HG03045 (cell line): ENCODE results near the gene CPNE9.
A peak's percentile ranks its signal among the peaks of the same experiment; 100 is the strongest.

Source experiments
- ATAC-seq: cut with Tn5 transposase; IDR thresholded peaks from one replicate; pipeline ENCODE4 v1.9.1; 2021; ENCODE audit warnings: mild to moderate bottlenecking, moderate library complexity; ENCODE audit not compliant: unreplicated experiment

CPNE9 gene

GRCh38 chr3:9686050-9686550 lies 17.5 kb upstream of the CPNE9 start:
- ATAC-seq = no peak

DNA sequence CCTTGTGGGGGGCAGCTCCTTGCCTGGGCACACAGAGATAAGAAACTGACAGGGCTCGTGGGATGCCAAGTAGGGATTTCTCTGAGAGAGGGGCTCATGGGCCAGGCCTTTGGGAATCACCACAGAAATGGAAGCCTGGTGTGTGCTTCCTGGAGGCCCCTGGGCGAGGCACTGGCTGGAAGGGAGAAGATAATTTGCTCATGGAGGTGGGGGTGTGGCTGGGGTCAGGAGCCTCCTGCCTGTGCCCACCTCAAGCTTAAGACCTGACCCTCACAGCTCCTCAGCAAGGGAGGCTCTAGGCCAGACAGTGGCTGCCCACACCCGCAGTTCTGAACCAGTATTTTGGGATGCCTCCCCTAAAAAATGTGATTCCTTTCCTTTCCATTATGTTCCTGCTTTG lies 16.9 kb upstream of the CPNE9 start:
- no peak for ATAC-seq

- ATAC-seq = no peak
These were observed 16.1 kb upstream of the CPNE9 start for GRCh38 chr3:9687514-9687913.

GRCh38 chr3:9688961-9689360 lies 14.7 kb upstream of the CPNE9 start:
- no peak for ATAC-seq

DNA sequence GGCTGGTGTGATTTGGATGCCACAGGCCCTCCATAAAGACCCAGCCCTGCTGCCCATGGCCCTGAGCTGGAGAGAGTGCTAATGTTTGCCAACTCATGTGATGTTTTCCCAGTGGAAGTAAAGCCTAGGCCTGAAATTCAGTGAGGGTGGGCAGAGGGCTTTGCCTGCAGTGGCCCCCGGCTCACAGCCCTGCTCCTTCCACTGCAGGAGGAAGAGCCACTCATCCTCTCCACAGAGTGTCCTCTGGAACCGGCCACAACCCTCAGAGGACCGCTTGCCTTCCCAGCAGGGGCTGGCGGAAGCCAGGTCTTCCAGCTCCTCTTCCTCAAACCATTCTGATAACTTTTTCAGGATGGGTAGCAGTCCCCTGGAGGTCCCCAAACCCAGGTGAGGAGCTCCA lies 13.9 kb upstream of the CPNE9 start:
- ATAC-seq = no peak

DNA sequence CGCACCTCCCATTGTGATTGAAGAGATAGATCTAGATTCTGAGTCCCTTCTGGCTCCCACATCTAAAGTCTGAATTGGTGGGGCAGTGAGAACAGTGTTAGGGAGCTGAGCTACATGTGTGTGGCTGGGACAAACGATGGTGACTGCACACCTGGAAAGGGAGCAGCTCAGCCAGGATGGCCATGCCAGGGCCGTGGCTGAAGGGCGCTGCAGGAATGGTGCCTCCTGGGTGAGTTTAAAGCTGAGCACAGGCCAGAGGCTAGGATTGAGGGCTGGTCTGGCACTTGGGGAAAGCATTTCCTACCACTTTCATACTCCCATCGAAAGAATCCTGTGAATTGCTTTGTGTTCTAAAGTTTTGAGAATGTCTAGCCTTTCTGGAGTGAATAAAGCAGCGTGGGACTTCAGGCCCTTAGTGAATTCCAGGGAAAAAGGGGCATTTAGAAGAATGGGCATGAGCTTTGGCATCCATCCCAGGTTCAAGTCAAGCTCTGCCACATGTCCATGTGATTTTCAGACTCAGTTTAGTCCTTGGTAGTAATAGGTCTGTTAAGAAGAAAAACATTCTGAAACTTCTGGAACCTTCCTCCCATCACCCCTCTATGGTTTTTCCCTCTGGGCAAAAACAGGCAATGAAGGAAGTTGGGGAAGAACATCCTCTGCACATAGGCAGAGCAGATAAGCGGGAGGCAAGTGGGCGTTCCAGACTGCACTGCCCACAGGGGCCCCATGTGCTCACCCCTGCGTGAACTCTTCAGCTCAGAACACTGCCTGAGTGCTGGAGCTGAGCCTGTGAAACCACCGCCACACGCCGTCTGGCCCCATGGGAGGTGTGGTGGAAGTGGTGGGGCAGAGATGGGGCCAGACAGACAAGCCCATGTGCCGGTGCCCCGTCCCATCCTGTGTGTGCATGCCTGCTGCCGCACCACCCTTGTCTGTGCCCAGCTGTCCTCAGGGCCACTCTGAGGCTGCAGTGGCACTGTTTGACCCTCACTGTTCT lies 12.9 kb upstream of the CPNE9 start:
- ATAC-seq = peak; percentile 70

DNA sequence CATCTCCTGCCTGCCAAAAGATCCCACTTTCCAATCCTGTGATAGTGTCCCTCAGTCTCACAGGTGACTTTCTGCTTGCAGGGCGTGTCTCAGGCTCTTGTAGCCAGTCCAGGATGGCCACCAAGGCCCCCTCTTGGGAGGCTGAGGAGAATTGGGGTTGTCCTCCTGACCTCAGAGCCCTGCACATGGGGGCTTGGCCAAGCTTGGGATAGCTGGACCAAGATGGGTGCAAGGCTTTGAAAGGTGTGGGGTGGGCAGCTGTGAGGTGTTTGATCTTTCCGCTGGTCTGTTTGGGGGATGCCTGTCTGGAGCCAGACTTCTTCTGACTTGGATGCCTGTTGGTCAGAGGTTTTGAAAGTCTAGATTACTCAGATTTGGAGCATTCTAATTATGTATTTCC lies 12.0 kb upstream of the CPNE9 start:
- no peak for ATAC-seq

GRCh38 chr3:9692416-9692815 lies 11.2 kb upstream of the CPNE9 start:
- no peak for ATAC-seq

- no peak for ATAC-seq
These were observed 8.3 kb upstream of the CPNE9 start for GRCh38 chr3:9695345-9695744.

GRCh38 chr3:9695746-9696145 lies 7.9 kb upstream of the CPNE9 start:
- ATAC-seq = no peak

GRCh38 chr3:9696480-9697220 lies 7.0 kb upstream of the CPNE9 start:
- no peak for ATAC-seq

- no peak for ATAC-seq
These were observed 5.7 kb upstream of the CPNE9 start for GRCh38 chr3:9697892-9698291.

DNA sequence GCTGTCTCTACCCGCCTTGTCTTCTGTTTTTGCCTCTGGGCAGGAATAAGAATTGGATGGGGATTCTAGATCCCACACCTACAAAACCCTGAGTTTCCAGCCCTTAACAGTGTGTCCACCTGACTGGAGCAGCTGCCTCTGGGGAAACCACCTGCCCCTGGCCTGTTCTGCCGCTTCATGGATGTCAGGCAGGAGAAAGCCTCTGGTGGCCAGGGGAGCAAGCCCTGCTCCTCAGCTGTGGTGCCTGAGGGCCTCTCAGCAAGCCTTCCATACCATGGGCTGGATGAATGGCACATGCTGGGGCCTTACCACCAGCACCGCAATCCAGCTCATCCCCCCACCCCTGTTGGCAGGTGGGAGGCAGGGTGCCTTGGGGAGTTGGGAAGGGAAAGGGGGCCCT lies 5.3 kb upstream of the CPNE9 start:
- ATAC-seq = no peak

GRCh38 chr3:9700536-9700935 lies 3.1 kb upstream of the CPNE9 start:
- ATAC-seq = no peak

- ATAC-seq = no peak
These were observed 2.6 kb upstream of the CPNE9 start for GRCh38 chr3:9701006-9701405.

DNA sequence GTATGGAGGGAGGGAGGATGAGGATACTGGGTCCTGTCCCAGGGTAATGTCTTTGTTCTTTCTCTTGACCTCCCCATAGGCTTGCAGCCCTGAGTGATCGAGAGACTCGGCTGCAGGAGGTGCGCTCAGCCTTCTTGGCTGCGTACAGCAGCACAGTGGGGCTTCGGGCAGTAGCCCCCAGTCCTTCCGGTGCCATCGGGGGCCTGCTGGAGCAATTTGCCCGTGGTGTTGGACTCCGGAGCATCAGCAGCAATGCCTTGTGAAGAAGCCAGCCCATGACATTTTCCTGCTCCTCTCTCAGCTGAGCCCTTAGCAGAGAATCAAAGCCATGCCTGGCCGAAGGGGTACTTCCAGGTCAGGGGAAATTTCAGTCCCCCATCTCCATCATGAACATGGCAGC lies 1.9 kb upstream of the CPNE9 start:
- no peak for ATAC-seq

DNA sequence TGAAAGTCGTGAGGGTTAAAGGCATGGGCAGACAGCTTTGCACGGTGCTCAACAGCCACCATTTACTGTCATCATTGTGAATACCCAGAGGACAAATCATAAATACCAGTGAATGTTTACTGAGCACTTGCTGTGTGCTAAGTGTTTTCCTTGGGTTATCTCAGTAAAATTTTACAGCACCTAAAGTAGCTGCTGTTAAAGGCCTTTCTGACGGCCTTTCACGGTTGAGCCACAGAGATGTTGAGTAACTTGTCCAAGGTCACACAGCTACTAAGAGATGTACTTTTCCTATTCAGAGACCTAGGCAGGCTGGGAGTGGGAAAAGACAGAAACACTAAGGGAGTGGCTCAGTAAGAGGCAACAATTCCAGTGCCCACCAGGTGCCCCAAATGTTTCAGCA lies 393 bp upstream of the CPNE9 start:
- ATAC-seq = no peak

DNA sequence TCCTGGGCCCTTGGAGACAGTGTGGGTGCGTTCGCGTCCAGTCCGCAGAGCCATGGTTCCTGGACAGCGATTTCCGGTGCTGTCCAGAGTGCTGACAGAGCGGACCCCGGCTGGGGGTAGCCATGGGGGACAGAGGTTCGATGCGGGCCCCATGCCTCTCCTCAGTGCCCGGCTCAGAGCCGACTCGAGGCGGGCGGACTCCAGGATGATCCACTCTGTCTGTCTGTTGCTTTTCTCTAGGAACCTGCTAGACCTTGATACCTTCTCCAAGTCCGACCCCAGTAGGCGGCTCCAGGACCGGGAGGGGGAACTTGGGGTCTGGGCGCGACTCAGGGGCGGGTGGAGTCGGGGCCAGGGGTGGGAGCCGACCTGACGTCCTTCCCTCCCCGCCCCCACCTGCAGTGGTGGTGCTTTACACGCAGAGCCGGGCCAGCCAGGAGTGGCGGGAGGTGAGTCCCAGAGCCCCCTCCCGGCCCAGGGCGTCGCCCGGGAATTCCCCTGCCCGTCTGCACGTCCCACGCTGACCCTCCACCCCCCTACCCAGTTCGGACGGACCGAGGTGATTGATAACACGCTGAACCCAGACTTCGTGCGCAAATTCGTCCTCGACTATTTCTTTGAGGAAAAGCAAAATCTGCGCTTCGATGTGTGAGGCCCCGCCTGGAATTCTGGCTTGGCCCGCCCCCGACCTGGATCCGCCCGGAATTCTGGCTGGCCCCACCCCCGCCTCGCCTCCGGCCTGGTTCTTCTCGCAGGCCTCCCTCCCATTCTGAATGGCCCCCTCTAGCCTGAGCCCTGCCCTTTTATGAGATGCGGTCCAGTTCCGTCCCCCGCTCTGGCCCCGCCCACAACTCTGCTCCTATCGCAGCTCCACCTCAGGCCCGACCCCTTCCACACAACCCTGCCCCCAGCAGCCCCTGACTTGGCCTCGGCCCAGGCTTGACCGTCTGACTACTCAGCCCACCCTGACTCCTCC lies 1.0 kb downstream of the CPNE9 start:
- ATAC-seq = no peak

GRCh38 chr3:9710174-9710739 lies 6.6 kb downstream of the CPNE9 start:
- no peak for ATAC-seq

DNA sequence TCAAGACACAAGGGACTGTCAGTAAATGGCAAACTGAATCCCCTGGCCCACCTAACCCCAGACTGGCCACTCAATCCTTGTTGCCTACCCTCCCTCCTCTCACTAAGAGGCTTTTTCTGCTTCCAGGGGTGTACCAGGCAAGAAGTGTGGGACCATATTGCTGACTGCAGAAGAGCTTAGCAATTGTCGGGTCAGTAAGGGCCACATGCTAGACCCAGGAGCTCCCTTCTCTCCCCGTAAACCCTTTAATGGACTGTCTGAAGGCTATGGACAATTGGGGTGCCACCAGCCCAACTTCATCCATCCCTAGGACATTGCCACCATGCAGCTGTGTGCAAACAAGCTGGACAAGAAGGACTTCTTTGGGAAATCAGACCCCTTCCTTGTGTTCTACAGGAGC lies 8.8 kb downstream of the CPNE9 start:
- ATAC-seq = no peak
